ENCODE measurements around the gene HS3ST5.
A peak's percentile ranks its signal among the peaks of the same experiment; 100 is the strongest.
"Not testable (repeated sequence)": the region's sequence is repeated elsewhere in the genome, so short reads cannot be mapped to it uniquely, and the experiment has no call there.

HS3ST5 gene

GRCh38 chr6:114024746-114025145 lies 318.1 kb downstream of the HS3ST5 start:
- H3K27ac ChIP-seq (ENCODE audit: low read depth, low read length, severe bottlenecking) = no peak overlapping the region
- 90 to 93% methylated on average over 1 to 2 of the region's 6 CpGs for WGBS, 2 experiments (ENCODE audit: insufficient coverage in 2 of 2)
- H3K4me3 ChIP-seq (ENCODE audit: extremely low read depth, insufficient read depth, low read length, poor library complexity, severe bottlenecking) = no peak overlapping the region
- H3K36me3 ChIP-seq (ENCODE audit: control insufficient read depth, insufficient read depth, low read length) = no peaks in the 10 kb centered on the region
- H3K9me3 ChIP-seq (ENCODE audit: control insufficient read depth, low read length) = no peaks in the 10 kb centered on the region
- no peaks in the 10 kb centered on the region for H3K4me1 ChIP-seq (ENCODE audit: control insufficient read depth, insufficient read depth, low read length, poor library complexity, severe bottlenecking)

- Histone ChIP-seq H3K4me3 (ENCODE audit: extremely low read depth, insufficient read depth, low read length, poor library complexity, severe bottlenecking) (no peak overlapping the region), H3K27ac (ENCODE audit: low read depth, low read length, severe bottlenecking) (no peak overlapping the region), H3K9me3 (ENCODE audit: control insufficient read depth, low read length) (no peaks in the 10 kb centered on the region), H3K36me3 (ENCODE audit: control insufficient read depth, insufficient read depth, low read length) (peaks cover 4% of the 10 kb centered on the region), H3K4me1 (ENCODE audit: control insufficient read depth, insufficient read depth, low read length, poor library complexity, severe bottlenecking) (peaks cover 8% of the 10 kb centered on the region)
- WGBS, 2 experiments (ENCODE audit: insufficient coverage in 2 of 2) = 91 to 92% methylated on average over 15 of the region's 15 CpGs
These were observed 322.6 kb downstream of the HS3ST5 start for GRCh38 chr6:114020196-114020595.

DNA sequence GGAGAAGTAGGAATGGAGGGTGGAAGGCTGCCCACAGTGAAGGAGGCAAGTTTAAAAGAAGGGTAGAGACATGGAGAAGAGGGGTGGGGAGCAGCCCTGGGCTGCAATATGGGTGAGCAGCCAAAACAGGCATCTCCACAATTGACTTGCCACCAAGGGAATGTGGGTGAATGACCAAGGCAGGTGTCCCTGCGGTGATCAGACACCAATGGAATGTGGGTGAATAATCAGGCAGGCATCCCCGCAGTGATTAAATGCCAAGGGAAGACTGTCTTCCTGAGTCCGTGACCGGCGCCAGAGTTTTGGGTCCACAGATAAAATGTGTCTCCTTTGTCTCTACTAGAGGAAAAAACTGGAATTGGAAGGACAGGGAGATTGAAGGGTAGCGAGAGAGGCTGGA lies 325.7 kb downstream of the HS3ST5 start:
- not testable (repeated sequence) for H3K36me3 ChIP-seq (ENCODE audit: control insufficient read depth, insufficient read depth, low read length); H3K4me1 ChIP-seq (ENCODE audit: control insufficient read depth, insufficient read depth, low read length, poor library complexity, severe bottlenecking); H3K9me3 ChIP-seq (ENCODE audit: control insufficient read depth, low read length); H3K4me3 ChIP-seq (ENCODE audit: extremely low read depth, insufficient read depth, low read length, poor library complexity, severe bottlenecking)
- H3K27ac ChIP-seq (ENCODE audit: low read depth, low read length, severe bottlenecking) = peak overlapping the region; percentile 60
- 87 to 91% methylated on average over 4 to 5 of the region's 6 CpGs for WGBS, 2 experiments (ENCODE audit: insufficient coverage in 2 of 2)

GRCh38 chr6:114014106-114014505 lies 328.7 kb downstream of the HS3ST5 start:
- Histone ChIP-seq H3K4me1 (ENCODE audit: control insufficient read depth, insufficient read depth, low read length, poor library complexity, severe bottlenecking) (peaks cover 26% of the 10 kb centered on the region), H3K4me3 (ENCODE audit: extremely low read depth, insufficient read depth, low read length, poor library complexity, severe bottlenecking) (peak overlapping the region; percentile 14)
- H3K27ac ChIP-seq (ENCODE audit: low read depth, low read length, severe bottlenecking); H3K36me3 ChIP-seq (ENCODE audit: control insufficient read depth, insufficient read depth, low read length); H3K9me3 ChIP-seq (ENCODE audit: control insufficient read depth, low read length): not testable (repeated sequence)
- 76 to 92% methylated on average over 2 of the region's 2 CpGs for WGBS, 2 experiments (ENCODE audit: insufficient coverage in 2 of 2)

DNA sequence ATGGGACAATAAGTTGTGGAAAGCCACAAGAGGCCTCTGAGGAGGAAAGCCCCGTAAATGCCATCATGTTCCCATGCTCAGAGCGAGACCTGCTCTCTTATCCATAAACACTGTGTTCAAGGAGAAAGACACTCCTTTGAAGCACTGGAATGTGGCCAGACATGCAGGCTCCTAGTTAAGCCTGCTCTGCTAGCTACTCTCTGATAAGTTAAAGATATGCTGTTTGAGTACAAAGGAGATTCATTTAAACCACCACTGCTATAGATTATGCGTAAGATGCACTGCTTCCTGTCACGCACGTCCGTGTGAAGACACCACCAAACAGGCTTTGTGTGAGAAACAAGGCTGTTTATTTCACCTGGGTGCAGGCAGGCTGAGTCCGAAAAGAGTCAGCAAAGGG lies 331.3 kb downstream of the HS3ST5 start:
- H3K9me3 ChIP-seq (ENCODE audit: control insufficient read depth, low read length); H3K36me3 ChIP-seq (ENCODE audit: control insufficient read depth, insufficient read depth, low read length): not testable (repeated sequence)
- 33 to 58% methylated on average over 6 to 7 of the region's 7 CpGs for WGBS, 2 experiments (ENCODE audit: insufficient coverage in 2 of 2)
- H3K4me1 ChIP-seq (ENCODE audit: control insufficient read depth, insufficient read depth, low read length, poor library complexity, severe bottlenecking) = peaks cover 28% of the 10 kb centered on the region
- peak overlapping the region; percentile 96 for H3K27ac ChIP-seq (ENCODE audit: low read depth, low read length, severe bottlenecking)
- peak overlapping the region; percentile 38 for H3K4me3 ChIP-seq (ENCODE audit: extremely low read depth, insufficient read depth, low read length, poor library complexity, severe bottlenecking)

DNA sequence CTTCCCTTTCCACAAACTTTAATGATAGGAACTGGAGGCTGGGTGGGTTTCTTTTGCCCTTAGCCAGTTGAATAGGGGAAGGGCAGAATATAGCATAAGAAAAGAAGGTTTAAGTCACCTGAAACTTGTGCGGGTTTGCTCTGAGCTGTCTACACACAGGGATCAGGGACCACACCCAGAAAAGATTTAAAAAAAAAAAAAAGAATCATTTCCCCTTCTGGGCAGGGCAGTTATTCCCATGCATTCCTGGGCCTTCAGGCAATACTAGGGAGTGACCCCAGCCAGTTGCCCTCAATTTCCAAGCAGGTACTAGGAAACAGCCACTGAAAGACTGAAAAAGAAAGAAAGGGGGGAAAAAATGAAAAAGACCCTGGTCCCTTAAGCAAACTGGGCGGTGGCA lies 332.3 kb downstream of the HS3ST5 start:
- Histone ChIP-seq H3K4me1 (ENCODE audit: control insufficient read depth, insufficient read depth, low read length, poor library complexity, severe bottlenecking) (peaks cover 27% of the 10 kb centered on the region), H3K36me3 (ENCODE audit: control insufficient read depth, insufficient read depth, low read length) (peaks cover 12% of the 10 kb centered on the region), H3K9me3 (ENCODE audit: control insufficient read depth, low read length) (no peaks in the 10 kb centered on the region), H3K27ac (ENCODE audit: low read depth, low read length, severe bottlenecking) (peak overlapping the region; percentile 96), H3K4me3 (ENCODE audit: extremely low read depth, insufficient read depth, low read length, poor library complexity, severe bottlenecking) (peak overlapping the region; percentile 38)
- WGBS, 2 experiments (ENCODE audit: insufficient coverage in 2 of 2) = 60 to 90% methylated on average over 1 to 2 of the region's 2 CpGs

- H3K4me1 ChIP-seq (ENCODE audit: control insufficient read depth, insufficient read depth, low read length, poor library complexity, severe bottlenecking) = peaks cover 27% of the 10 kb centered on the region
- H3K4me3 ChIP-seq (ENCODE audit: extremely low read depth, insufficient read depth, low read length, poor library complexity, severe bottlenecking) = peak overlapping the region; percentile 38
These were observed 333.6 kb downstream of the HS3ST5 start for GRCh38 chr6:114009192-114009591.

DNA sequence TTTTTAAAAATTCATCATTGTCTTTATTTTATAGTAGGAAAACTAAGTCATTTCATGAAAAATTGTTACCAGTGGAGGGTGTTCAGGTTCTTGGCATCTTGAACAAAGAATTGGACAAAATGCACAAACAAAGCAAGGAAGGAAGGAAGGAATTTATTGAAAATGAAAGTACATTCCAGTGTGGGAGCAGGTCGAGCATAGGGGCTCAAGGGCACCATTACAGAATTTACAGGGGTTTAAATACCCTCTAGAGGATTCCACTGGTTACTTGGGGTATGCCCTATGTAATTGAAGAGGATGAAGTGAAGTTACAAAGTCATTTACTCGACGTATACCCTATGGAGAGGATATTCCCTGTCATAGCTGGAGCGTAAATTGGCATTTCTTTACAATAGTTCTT lies 334.5 kb downstream of the HS3ST5 start:
- no peak overlapping the region for H3K27ac ChIP-seq (ENCODE audit: low read depth, low read length, severe bottlenecking)
- 67% methylated on average over 1 of the region's 4 CpGs; no CpG with 5 or more reads in 1 of the 2 experiments for WGBS, 2 experiments (ENCODE audit: insufficient coverage in 2 of 2)
- peak overlapping the region; percentile 11 for H3K4me3 ChIP-seq (ENCODE audit: extremely low read depth, insufficient read depth, low read length, poor library complexity, severe bottlenecking)
- peaks cover 27% of the 10 kb centered on the region for H3K4me1 ChIP-seq (ENCODE audit: control insufficient read depth, insufficient read depth, low read length, poor library complexity, severe bottlenecking)
- H3K36me3 ChIP-seq (ENCODE audit: control insufficient read depth, insufficient read depth, low read length) = peaks cover 22% of the 10 kb centered on the region
- no peaks in the 10 kb centered on the region for H3K9me3 ChIP-seq (ENCODE audit: control insufficient read depth, low read length)

More at GRCh38 chr6:114009192-114009591, 333.6 kb downstream of the HS3ST5 start:
- Histone ChIP-seq H3K9me3 (ENCODE audit: control insufficient read depth, low read length) (no peaks in the 10 kb centered on the region), H3K36me3 (ENCODE audit: control insufficient read depth, insufficient read depth, low read length) (peaks cover 22% of the 10 kb centered on the region), H3K27ac (ENCODE audit: low read depth, low read length, severe bottlenecking) (no peak overlapping the region)
- WGBS, 2 experiments (ENCODE audit: insufficient coverage in 2 of 2) = no CpG with 5 or more reads among the region's 2 CpGs

GRCh38 chr6:114007516-114007915 lies 335.3 kb downstream of the HS3ST5 start:
- peak overlapping the region; percentile 11 for H3K4me3 ChIP-seq (ENCODE audit: extremely low read depth, insufficient read depth, low read length, poor library complexity, severe bottlenecking)
- H3K4me1 ChIP-seq (ENCODE audit: control insufficient read depth, insufficient read depth, low read length, poor library complexity, severe bottlenecking) = peaks cover 27% of the 10 kb centered on the region
- 93 to 100% methylated on average over 1 to 2 of the region's 2 CpGs for WGBS, 2 experiments (ENCODE audit: insufficient coverage in 2 of 2)
- H3K27ac ChIP-seq (ENCODE audit: low read depth, low read length, severe bottlenecking) = no peak overlapping the region
- no peaks in the 10 kb centered on the region for H3K9me3 ChIP-seq (ENCODE audit: control insufficient read depth, low read length)
- H3K36me3 ChIP-seq (ENCODE audit: control insufficient read depth, insufficient read depth, low read length) = peaks cover 24% of the 10 kb centered on the region
